Measurements from ENCODE around the gene SPINK8. TPM values are rescaled to one million over a fixed set of nuclear protein-coding genes. Genes with fewer than 3 reads are reported as not detected.

Gene SPINK8
- total RNA-seq, 4 donors from 2014 or later: not detected

GRCh38 chr3:48301020-48301799 lies 32.3 kb downstream of the SPINK8 start, which contains the start of gene NME6:
NME6 (minus strand) TSS chr3:48301367.
- Histone ChIP-seq H3K4me1 (peaks cover 10 to 21% (median 17%) of the 10 kb centered on the region in 4 donors), H3K27ac (peak within 1 kb of the TSS; percentile 97 to 99 (median 99)), H3K27me3 (no peaks in the 10 kb centered on the region), H3K4me3 (peak within 1 kb of the TSS; percentile 84 to 96 (median 92)), H3K36me3 (peaks cover 0 to 12% (median 3%) of the 10 kb centered on the region in 4 donors), H3K9me3 (no peaks in the 10 kb centered on the region)
- DNase-seq: peak; percentile 95
- in situ Hi-C loops (cut with MboI; ENCODE audit: low pct_ligation_motif_present in 1 of 4, low pct_unique_long_range_greater_than_20kb in 1 of 4, low sequenced_read_pairs in 3 of 4): no loop called here
- intact Hi-C loops (cut with DNase I; ENCODE audit: low total_unique reads): no loop called here
- TF ChIP-seq POLR2AphosphoS5 (IDR thresholded peaks at IDR 0.05): peak; percentile 58 to 89 (median 81)
- peak in 2 of 5 experiments; percentile 17 to 23 for TF ChIP-seq CTCF (IDR thresholded peaks at IDR 0.05)
- TF ChIP-seq POLR2A (IDR thresholded peaks at IDR 0.05): peak; percentile 75
- TF ChIP-seq EP300 (IDR thresholded peaks at IDR 0.05; ENCODE audit: low read depth): no peak
- WGBS, 2 donors (ENCODE audit: low coverage in 1 of 2): 1% methylated on average over 63 of the region's 70 CpGs; no CpG with 5 or more reads in 1 of the 2 donors

- peaks cover 0 to 24% (median 8%) of the 10 kb centered on the region in 4 donors for H3K36me3 ChIP-seq
- peaks cover 10 to 21% (median 17%) of the 10 kb centered on the region in 4 donors for H3K4me1 ChIP-seq
- H3K27ac ChIP-seq: peak overlapping the region; percentile 97 to 99 (median 99)
- peak; percentile 17 for DNase-seq
- no peaks in the 10 kb centered on the region for H3K9me3 ChIP-seq
- WGBS, 2 donors (ENCODE audit: low coverage in 1 of 2): 74 to 87% methylated on average over 6 to 13 of the region's 13 CpGs
- no peaks in the 10 kb centered on the region for H3K27me3 ChIP-seq
- peak overlapping the region; percentile 84 to 96 (median 92) for H3K4me3 ChIP-seq
- TF ChIP-seq CTCF (IDR thresholded peaks at IDR 0.05) (no peak), POLR2AphosphoS5 (IDR thresholded peaks at IDR 0.05) (no peak), POLR2A (IDR thresholded peaks at IDR 0.05) (no peak)
- in situ Hi-C loops (cut with MboI; ENCODE audit: low pct_ligation_motif_present in 1 of 4, low pct_unique_long_range_greater_than_20kb in 1 of 4, low sequenced_read_pairs in 3 of 4): no loop called here
- intact Hi-C loops (cut with DNase I; ENCODE audit: low total_unique reads): no loop called here
These were observed 33.4 kb downstream of the SPINK8 start for GRCh38 chr3:48299746-48300712.

GRCh38 chr3:48297111-48297810 lies 36.2 kb downstream of the SPINK8 start:
- peaks cover 10 to 18% (median 15%) of the 10 kb centered on the region in 4 donors for H3K4me1 ChIP-seq
- WGBS, 2 donors (ENCODE audit: low coverage in 1 of 2): 93 to 96% methylated on average over 4 to 5 of the region's 5 CpGs

More at GRCh38 chr3:48297111-48297810, 36.2 kb downstream of the SPINK8 start:
- intact Hi-C loops (cut with DNase I; ENCODE audit: low total_unique reads) (no loop called here), in situ Hi-C loops (cut with MboI; ENCODE audit: low pct_ligation_motif_present in 1 of 4, low pct_unique_long_range_greater_than_20kb in 1 of 4, low sequenced_read_pairs in 3 of 4) (no loop called here)
- peaks cover 0 to 52% (median 20%) of the 10 kb centered on the region in 4 donors for H3K36me3 ChIP-seq
- no peak overlapping the region for H3K27ac ChIP-seq
- DNase-seq: no peak
- no peaks in the 10 kb centered on the region for H3K27me3 ChIP-seq
- TF ChIP-seq POLR2AphosphoS5 (IDR thresholded peaks at IDR 0.05) (no peak), CTCF (IDR thresholded peaks at IDR 0.05) (no peak), EP300 (IDR thresholded peaks at IDR 0.05; ENCODE audit: low read depth) (no peak), POLR2A (IDR thresholded peaks at IDR 0.05) (no peak)
- no peak overlapping the region for H3K4me3 ChIP-seq
- H3K9me3 ChIP-seq: no peaks in the 10 kb centered on the region

Measured in transverse colon (tissue), 4 donors.